HG02870 (cell line): ENCODE results near the gene GLRA2.

Experiments used
- ATAC-seq: cut with Tn5 transposase; IDR thresholded peaks from one replicate; pipeline ENCODE4 v1.9.1; 2021; ENCODE audit warnings: mild to moderate bottlenecking, moderate library complexity; ENCODE audit not compliant: unreplicated experiment

GLRA2 gene

GRCh38 chrX:14529290-14529989, at the start of gene GLRA2:
GLRA2 (plus strand) TSS chrX:14529536; CDS start chrX:14530058, 522 bp downstream.
- no peak for ATAC-seq

- no peak for ATAC-seq
Measured at GRCh38 chrX:14489437-14489836, 39.9 kb upstream of the GLRA2 start.

- ATAC-seq, result no peak
Measured at GRCh38 chrX:14491689-14492088, 37.6 kb upstream of the GLRA2 start.

DNA sequence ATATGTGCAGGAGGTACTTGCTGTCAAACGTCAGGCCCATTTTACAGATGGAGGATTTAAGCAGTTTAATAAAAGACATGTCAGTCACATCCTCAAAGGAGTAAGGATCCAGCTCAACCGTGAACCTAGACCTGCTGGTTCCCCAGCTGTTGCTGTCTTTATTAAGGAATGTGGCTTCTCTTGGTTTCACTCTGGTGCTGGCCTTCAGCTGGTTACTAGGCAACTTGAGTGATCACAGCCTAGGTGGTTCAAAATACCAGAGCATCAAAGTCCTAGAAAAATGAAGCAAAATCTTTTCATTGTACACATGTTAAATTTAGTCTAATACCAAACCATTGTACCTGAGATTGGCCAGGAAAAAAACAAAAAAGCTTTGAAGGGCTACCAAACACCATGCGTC, 32.7 kb upstream of the GLRA2 start:
- ATAC-seq, result peak; percentile 29

DNA sequence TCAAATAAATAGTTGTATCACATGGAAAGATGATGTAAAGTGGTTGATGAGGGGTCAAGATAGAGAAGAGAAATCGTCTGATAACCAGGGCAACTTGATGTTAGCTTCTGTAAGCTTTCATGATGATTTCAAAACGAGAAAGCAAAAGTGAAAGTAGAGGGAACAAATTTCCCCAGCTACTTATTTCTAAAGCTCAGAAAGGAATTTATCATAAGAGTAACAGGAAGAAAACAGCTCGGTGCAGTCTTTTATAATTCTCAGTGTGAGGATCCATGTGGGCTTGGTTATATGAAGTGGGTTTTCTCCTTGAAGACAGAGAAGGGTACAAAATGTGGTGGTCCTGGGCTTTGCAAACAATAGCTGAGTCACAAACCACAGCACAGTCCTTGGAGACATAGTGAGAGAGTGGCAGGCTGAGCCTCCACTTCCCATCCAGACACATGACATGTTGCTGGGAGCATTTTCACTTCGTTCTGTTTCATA, 32.1 kb upstream of the GLRA2 start:
- peak; percentile 54 for ATAC-seq

- ATAC-seq, result no peak
Measured at GRCh38 chrX:14501327-14501726, 28.0 kb upstream of the GLRA2 start.

DNA sequence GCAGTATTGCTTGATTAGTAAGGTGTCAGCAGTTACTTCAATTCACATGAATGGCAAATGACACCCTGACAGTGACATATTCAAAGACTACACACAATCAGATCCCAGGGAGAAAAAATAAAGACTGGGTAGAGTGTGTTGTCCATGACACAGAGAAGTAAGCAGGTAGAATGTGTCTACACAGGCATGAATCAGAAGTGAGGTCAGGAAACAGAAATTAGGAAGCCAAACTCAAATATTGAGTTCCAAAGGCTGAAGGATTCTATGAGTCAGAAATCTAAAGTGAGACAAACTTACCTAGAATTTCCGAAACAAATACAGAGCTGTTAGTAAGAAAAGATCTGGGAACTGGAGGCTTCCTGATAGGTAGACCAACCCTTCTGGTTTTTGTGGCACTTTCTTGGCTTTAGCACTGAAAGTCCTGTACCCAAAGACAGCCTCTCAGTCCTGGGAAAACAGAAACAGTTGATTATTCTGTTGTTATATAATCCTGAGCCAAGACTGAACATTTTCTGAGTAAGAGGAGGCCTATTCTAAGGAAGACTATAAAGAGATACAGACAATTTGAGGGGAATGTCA, 24.3 kb upstream of the GLRA2 start:
- ATAC-seq, result no peak

- ATAC-seq, result no peak
Measured at GRCh38 chrX:14505648-14506047, 23.7 kb upstream of the GLRA2 start.

- no peak for ATAC-seq
Measured at GRCh38 chrX:14506866-14507265, 22.5 kb upstream of the GLRA2 start.

DNA sequence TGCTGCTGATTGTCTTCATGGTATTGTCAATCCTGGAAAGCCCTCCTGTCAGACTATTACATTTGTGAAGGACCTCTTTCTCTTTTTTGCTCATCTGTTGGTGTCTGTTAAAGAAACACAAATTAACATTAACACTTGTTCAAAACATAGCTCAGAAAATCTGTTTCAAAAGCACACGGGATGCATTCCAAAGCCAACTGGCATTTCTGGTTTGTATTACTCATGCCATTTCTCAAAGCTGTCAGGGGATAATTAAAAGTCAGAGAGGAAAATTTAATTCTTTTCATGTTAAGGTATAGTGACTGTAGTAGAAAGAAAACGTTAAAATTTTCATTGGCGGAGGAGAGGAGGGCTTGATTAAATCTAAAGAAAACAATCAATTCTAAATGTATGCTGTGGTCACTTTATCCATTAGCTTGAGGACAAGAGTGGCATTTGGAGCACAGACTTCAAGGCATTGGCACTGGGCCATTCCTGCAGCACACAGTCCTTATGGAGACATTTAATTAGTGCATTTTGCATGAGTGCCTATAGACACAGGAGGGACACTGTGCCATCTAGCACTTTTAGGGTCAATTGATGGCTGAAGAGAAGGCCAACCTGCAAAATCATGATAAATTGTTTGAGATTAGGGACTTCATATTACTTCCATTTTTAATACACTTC, 21.2 kb upstream of the GLRA2 start:
- no peak for ATAC-seq

- no peak for ATAC-seq
Measured at GRCh38 chrX:14509325-14510057, 19.8 kb upstream of the GLRA2 start.

GRCh38 chrX:14528629-14529289, 577 bp upstream of the GLRA2 start:
- ATAC-seq, result no peak

GRCh38 chrX:14533867-14534266, 4.5 kb downstream of the GLRA2 start:
- ATAC-seq, result no peak

- ATAC-seq, result no peak
Measured at GRCh38 chrX:14546190-14546589, 16.9 kb downstream of the GLRA2 start.

- ATAC-seq, result no peak
Measured at GRCh38 chrX:14554131-14554715, 24.9 kb downstream of the GLRA2 start.

DNA sequence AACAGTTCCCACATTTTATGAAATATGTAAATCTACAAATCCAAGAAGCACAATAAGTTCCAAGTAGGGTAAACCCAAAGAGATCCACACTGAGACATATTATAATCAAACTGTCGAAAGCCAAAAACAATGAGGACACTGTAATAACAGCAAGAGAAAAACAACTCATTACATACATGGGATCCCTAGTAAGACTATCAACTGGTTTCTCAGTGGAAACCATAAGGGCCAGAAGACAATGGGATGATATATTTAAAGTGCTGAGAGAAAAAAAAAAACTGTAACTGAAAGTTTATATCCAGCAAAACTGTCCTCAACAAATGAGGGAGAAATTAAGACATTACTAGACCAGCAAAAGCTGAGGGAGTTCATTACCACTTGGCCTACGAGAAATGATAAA, 34.7 kb downstream of the GLRA2 start:
- no peak for ATAC-seq

DNA sequence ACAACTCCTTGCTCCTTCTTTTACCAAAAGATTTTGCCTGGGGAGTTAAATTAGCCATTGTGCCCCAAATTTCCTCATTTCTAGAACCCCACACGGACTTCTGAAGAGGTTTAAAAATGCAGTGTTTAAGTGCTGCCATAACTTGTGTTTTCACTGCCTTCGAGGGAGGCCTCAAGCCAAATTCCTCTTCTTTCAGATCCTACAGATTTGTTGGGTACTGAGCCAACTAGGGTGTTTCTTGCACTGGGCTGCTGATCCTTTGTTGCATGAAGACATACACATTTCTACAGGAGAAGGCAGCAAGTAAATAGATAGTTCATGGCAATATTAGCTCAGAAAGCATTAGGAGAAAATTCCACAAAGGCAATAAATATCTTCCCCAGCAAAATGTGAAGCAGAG, 43.8 kb downstream of the GLRA2 start:
- ATAC-seq, result no peak

DNA sequence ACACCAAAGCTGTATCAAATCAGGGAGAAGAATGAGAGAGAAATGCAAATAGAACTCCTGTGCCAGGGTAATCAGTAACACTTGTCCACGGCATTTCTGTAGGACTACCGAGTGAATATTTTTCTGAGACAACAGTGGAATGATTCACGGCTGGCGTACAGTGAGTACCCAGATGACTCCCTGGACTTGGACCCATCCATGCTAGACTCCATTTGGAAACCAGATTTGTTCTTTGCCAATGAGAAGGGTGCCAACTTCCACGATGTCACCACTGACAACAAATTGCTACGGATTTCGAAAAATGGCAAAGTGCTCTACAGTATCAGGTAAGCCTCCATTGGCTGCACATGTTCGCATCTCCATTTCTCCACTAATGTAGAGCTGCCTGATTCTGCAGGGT, 51.7 kb downstream of the GLRA2 start:
- no peak for ATAC-seq

- no peak for ATAC-seq
Measured at GRCh38 chrX:14584548-14584947, 55.2 kb downstream of the GLRA2 start.

DNA sequence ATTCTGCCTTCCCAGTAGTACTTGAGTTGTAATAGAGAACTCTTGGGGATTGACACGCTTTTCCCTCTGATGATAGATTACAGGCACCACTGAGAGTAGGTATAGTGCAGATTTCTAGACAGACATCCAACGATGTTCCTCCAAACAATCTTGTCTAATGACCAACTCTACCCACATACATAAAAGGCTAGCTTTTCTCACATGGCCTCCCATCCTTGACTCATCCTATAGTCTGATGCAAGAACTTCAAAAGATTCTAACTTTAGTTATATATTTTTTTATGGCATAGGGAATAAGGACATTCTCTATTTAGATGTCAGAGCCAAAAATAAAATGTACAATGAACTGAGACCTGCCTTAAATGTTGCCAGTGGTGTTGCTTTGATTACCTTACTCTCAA, 60.9 kb downstream of the GLRA2 start:
- no peak for ATAC-seq
